ENCODE measurements around the gene PCGF2. TPM values are rescaled to one million over a fixed set of nuclear protein-coding genes. Genes with fewer than 3 reads are reported as not detected.

PCGF2 gene
- total RNA-seq, 2 donors from 2014 or later, result 101 to 106 TPM

DNA sequence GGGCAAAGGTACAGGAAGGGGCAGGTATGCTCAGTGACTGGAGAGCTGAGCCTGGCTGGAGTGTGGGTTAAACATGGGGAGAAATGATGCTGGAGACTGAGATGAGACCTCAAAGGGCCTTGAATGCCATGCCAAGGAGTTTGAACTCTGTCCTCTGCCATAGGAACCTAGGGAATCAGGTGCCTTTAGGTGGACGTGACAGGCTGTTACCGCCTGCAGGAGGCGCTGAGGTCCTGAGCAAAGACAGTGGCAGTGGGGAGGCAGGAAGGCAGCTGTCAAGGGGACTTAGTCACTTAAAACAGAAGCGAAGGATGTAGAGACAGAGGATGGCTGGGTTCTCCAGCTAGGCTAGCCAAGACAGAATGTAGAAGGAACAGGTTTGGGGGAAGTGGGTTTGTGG is 13.5 kb upstream of the PCGF2 start:
- Mint-ChIP-seq H3K4me1 (no peaks in the 10 kb centered on the region), H3K27me3 (ENCODE audit: insufficient read depth) (no peaks in the 10 kb centered on the region), H3K4me3 (no peak overlapping the region), H3K27ac (no peak overlapping the region), H3K36me3 (ENCODE audit: low read depth) (peaks cover 51% of the 10 kb centered on the region), H3K9me3 (no peaks in the 10 kb centered on the region)
- Histone ChIP-seq H3K36me3 (ENCODE audit: control insufficient read depth, insufficient read depth, low read length) (peaks cover 80% of the 10 kb centered on the region), H3K27ac (ENCODE audit: low read depth, low read length) (no peak overlapping the region), H3K27me3 (ENCODE audit: control insufficient read depth, insufficient read depth, low read length, poor library complexity, severe bottlenecking) (no peaks in the 10 kb centered on the region), H3K4me1 (ENCODE audit: control insufficient read depth, insufficient read depth, low read length) (no peaks in the 10 kb centered on the region), H3K9ac (ENCODE audit: extremely low read depth, low read length, poor library complexity, severe bottlenecking) (no peak overlapping the region), H3K4me3 (ENCODE audit: low read length) (no peak overlapping the region), H3K9me3 (ENCODE audit: control insufficient read depth, low read length) (no peaks in the 10 kb centered on the region)
- peak; percentile 88 for TF ChIP-seq CTCF (conservative IDR thresholded peaks at IDR 0.05)
- peak; percentile 94 for DNase-seq
- WGBS, 2 experiments (ENCODE audit: insufficient coverage in 1 of 2, insufficient read length in 1 of 2), result 73 to 80% methylated on average over 1 to 4 of the region's 4 CpGs

GRCh38 chr17:38753071-38753506 is 5.0 kb upstream of the PCGF2 start:
- H3K9me3 ChIP-seq (ENCODE audit: control insufficient read depth, low read length), result no peaks in the 10 kb centered on the region
- peak overlapping the region; percentile 80 for H3K9ac ChIP-seq (ENCODE audit: extremely low read depth, low read length, poor library complexity, severe bottlenecking)
- H3K4me1 ChIP-seq (ENCODE audit: control insufficient read depth, insufficient read depth, low read length), result no peaks in the 10 kb centered on the region
- Mint-ChIP-seq H3K27ac (peak overlapping the region; percentile 97), H3K36me3 (ENCODE audit: low read depth) (peaks cover 22% of the 10 kb centered on the region), H3K27me3 (ENCODE audit: insufficient read depth) (no peaks in the 10 kb centered on the region), H3K9me3 (no peaks in the 10 kb centered on the region), H3K4me1 (peaks cover 9% of the 10 kb centered on the region), H3K4me3 (peak overlapping the region; percentile 92)
- H3K36me3 ChIP-seq (ENCODE audit: control insufficient read depth, insufficient read depth, low read length), result peaks cover 33% of the 10 kb centered on the region
- DNase-seq, result no peak
- no peak overlapping the region for H3K27ac ChIP-seq (ENCODE audit: low read depth, low read length)
- no peak for TF ChIP-seq CTCF (conservative IDR thresholded peaks at IDR 0.05)
- H3K4me3 ChIP-seq (ENCODE audit: low read length), result peak overlapping the region; percentile 99
- no peaks in the 10 kb centered on the region for H3K27me3 ChIP-seq (ENCODE audit: control insufficient read depth, insufficient read depth, low read length, poor library complexity, severe bottlenecking)
- WGBS, 2 experiments (ENCODE audit: insufficient coverage in 1 of 2, insufficient read length in 1 of 2), result 8 to 15% methylated on average over 19 to 22 of the region's 22 CpGs

DNA sequence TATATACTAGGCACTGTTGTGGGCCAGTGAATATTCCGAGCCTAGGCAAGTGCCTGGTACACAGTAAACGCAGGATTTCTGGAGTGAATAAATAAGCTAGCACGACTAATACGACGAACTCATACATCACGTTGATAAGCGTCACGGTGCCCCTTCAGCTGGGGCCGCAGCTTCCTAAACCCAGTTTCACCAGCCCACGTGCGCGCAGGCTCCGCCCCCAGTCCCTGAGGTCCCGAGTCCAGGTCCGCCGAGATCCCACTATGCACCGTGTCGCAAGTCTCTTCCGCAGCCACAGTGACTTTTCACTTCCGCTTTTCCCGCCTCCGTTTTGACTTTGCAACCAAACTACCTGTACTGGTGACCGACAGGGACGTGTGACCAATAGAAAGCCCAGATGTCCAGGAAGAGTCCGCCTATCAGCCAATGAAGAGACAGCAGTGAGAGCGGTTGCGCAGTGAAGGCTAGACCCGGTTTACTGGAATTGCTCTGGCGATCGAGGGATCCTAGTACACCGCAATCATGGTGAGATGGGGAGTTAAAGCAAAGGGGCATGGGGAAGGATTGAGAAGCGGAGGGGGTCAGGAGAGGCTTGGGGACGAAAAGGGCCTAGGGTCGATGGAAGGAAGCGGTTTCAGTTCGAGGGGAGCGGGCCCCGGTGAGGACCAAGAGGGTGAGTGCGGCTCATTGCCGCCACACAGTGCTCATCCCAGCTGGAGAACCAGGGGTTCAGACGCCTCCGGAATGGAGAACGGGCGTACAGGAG is 4.4 kb upstream of the PCGF2 start, which contains the start of gene PSMB3:
Gene PSMB3, plus strand, starts transcription at position 434 of the 763 bp plus-strand sequence. Its CDS starts 86 bp downstream, at position 520.
- Mint-ChIP-seq H3K4me3 (peak within 1 kb of the TSS; percentile 92), H3K36me3 (ENCODE audit: low read depth) (peaks cover 18% of the 10 kb centered on the region), H3K27ac (peak within 1 kb of the TSS; percentile 98), H3K4me1 (peaks cover 9% of the 10 kb centered on the region), H3K27me3 (ENCODE audit: insufficient read depth) (no peaks in the 10 kb centered on the region), H3K9me3 (no peaks in the 10 kb centered on the region)
- H3K4me3 ChIP-seq (ENCODE audit: low read length), result peak within 1 kb of the TSS; percentile 99
- H3K9ac ChIP-seq (ENCODE audit: extremely low read depth, low read length, poor library complexity, severe bottlenecking), result peak within 1 kb of the TSS; percentile 80
- H3K4me1 ChIP-seq (ENCODE audit: control insufficient read depth, insufficient read depth, low read length), result no peaks in the 10 kb centered on the region
- peak within 1 kb of the TSS; percentile 58 for H3K27ac ChIP-seq (ENCODE audit: low read depth, low read length)
- H3K36me3 ChIP-seq (ENCODE audit: control insufficient read depth, insufficient read depth, low read length), result peaks cover 27% of the 10 kb centered on the region
- no peaks in the 10 kb centered on the region for H3K27me3 ChIP-seq (ENCODE audit: control insufficient read depth, insufficient read depth, low read length, poor library complexity, severe bottlenecking)
- DNase-seq, result peak; percentile 100
- no peak for TF ChIP-seq CTCF (conservative IDR thresholded peaks at IDR 0.05)
- no peaks in the 10 kb centered on the region for H3K9me3 ChIP-seq (ENCODE audit: control insufficient read depth, low read length)
- 0 to 1% methylated on average over 33 to 44 of the region's 44 CpGs for WGBS, 2 experiments (ENCODE audit: insufficient coverage in 1 of 2, insufficient read length in 1 of 2)

All from endodermal cell (in vitro differentiated cells).